SH-SY5Y (cell line): Measurements from ENCODE around the gene SLC25A1.

Source experiments
- GATA2 ChIP-seq: IDR thresholded peaks from 2 replicates; pipeline ENCODE4 v1.6.1; 2011; ENCODE audit warnings: mild to moderate bottlenecking, low read depth, low read length
- GATA3 ChIP-seq: IDR thresholded peaks from 2 replicates; pipeline ENCODE4 v1.6.1; 2011; ENCODE audit warnings: low read depth, mild to moderate bottlenecking, low read length, moderate library complexity

GRCh38 chr22:19149047-19149883 is 29.3 kb downstream of the SLC25A1 start:
- no peak for TF ChIP-seq GATA3
- TF ChIP-seq GATA2, result no peak
